ENCODE results near the gene ADAMTSL3.
"Not testable (repeated sequence)": the region's sequence is repeated elsewhere in the genome, so short reads cannot be mapped to it uniquely, and the experiment has no call there.

- not testable (repeated sequence) for TF ChIP-seq CTCF (conservative IDR thresholded peaks at IDR 0.05); ZFX (IDR thresholded peaks at IDR 0.05)
These were observed 103.4 kb downstream of the ADAMTSL3 start for GRCh38 chr15:83757291-83757690.

Data from C4-2B (cell line).